ENCODE data around the gene PHAF1.
"Not testable (repeated sequence)": the region's sequence is repeated elsewhere in the genome, so short reads cannot be mapped to it uniquely, and the experiment has no call there.

PHAF1 gene

GRCh38 chr16:67105246-67105645, 4.5 kb upstream of the PHAF1 start:
- no peak for DNase-seq

- no peak for DNase-seq
These were observed 3.9 kb upstream of the PHAF1 start for GRCh38 chr16:67105881-67106280.

GRCh38 chr16:67108489-67108888, 1.3 kb upstream of the PHAF1 start:
- DNase-seq: no peak

- DNase-seq: no peak
These were observed 772 bp upstream of the PHAF1 start for GRCh38 chr16:67108931-67109406.

GRCh38 chr16:67111951-67112444, 2.3 kb downstream of the PHAF1 start:
- no peak for DNase-seq

DNA sequence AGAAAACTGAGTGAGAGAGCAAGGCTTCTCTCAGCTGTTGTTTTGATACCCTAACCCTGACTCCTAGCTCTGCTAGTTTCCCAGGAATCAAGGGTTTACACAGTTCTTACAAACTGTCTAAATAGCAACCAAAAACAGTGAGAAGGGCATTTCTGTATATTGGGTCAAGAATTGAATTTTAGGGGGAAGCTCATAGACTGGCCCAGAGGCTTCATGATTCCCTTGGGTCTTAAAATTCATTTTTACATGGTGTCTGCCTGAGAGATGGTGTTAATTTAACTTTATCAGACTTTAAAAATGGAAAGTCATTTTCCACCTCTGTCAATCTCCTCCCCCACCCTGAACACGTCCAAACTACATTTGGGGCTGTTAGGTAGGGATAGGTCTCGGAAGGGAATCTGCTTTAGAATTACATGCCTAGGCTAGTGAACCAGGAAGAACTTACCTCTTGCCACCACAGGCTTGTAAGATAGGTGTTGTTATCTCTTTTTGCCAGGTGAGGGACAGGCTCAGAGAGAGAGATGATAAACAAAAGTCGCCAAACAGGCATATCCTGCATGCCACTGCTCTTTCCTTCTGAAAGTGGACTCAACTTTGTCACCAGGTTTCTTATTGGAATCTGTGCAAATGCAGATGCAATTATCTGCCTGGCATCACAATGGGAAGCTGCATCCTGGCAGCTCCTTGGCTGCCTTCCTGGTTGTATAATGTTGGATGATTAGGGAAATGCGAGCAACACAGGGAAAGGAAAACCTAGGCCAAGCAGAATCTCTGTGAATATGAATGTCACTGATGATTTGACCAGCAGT, 3.1 kb downstream of the PHAF1 start:
- no peak for DNase-seq

DNA sequence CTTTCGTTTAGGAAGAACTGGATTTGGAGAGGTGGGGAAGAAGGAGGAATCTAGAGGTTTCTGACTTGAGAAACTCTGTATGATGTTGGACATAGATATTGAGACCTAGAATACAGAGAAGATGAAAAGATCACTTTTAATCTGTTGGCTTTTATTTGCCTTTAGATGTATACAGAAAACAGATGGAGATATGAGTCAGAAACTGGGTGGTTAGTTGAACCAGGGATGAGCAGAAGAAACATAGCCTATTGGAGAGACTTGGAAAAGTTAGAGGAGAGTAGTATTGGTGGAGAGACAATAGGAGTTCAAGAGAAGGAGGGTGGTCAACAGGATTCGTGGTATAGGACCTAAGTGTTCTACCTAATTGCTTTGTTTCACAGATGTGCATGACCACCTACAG, 5.1 kb downstream of the PHAF1 start:
- no peak for DNase-seq

DNA sequence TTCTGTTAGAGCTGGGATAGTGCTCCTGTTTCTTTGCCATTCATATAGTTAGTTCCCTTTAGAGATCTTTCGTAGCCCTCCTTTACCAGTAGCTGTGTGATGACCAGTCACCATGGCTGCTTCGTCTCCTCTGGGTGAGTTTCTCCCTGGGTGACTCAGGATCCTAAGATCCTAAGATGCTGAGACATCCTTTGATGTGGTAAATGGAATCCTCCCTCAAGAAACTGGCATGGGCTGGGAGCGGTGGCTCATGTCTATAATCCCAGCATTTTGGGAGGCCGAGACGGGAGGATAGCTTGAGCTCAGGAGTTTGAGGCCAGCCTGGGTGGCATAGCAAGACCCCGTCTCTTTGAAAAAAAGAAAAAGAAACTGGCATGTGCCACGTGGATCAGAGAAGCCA, 5.9 kb downstream of the PHAF1 start:
- no peak for DNase-seq

- no peak for DNase-seq
These were observed 6.9 kb downstream of the PHAF1 start for GRCh38 chr16:67116388-67117311.

GRCh38 chr16:67117716-67118115, 8.0 kb downstream of the PHAF1 start:
- no peak for DNase-seq

DNA sequence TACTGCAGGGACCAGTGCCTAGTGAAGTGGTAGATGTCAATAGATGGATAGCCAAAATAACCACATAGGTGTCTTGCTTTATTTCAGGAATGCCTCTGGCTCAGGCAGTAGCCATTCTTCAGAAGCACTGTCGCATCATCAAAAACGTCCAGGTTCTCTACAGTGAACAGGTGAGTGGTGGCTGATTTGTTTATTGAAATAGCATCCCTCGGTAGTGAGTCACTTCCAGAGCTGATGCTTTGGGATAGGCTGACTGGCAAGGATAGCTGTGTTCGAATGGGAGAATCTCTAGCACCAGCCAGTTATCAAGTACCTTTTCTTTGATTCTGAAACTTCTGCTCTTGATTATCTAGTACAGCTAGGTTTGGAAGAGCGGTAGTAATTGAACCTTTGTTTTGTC, 10.3 kb downstream of the PHAF1 start:
- DNase-seq: no peak

DNA sequence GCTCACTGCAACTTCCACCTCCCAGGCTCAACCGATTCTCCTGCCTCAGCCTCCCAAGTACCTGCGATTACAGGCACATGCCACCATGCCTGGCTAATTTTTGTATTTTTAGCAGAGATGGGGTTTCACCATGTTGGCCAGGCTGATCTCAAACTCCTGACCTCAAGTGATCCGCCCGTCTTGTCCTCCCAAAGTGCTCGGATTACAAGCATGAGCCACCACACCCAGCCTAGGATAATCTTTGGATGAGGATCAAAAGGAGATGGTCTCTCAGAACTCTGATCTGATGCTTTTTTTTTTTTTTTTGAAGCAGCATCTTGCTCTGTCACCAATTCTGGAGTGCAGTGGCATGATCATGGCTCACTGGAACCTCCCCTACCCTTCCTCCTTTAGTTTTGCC, 13.1 kb downstream of the PHAF1 start:
- not testable (repeated sequence) for DNase-seq

GRCh38 chr16:67128417-67128816, 18.7 kb downstream of the PHAF1 start:
- no peak for DNase-seq

DNA sequence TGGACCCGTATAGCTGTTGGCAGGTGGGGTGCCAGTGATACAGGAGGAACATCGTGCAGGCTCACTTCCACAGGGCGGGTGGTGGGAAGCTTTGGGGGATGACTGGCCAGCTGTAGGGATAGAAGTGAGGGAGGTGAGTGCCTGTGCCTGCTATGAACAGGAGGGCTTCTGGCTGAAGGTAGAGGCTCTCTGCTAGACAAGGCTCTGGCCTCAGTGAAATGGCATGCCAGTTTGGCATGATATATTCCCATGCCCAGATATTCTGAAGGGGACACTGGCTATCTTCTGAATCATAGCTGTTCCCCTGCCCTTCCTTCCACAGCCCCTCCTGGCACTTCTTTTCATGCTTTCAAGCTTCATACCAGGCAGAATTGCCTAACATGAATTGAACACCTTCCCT, 19.1 kb downstream of the PHAF1 start:
- no peak for DNase-seq

DNA sequence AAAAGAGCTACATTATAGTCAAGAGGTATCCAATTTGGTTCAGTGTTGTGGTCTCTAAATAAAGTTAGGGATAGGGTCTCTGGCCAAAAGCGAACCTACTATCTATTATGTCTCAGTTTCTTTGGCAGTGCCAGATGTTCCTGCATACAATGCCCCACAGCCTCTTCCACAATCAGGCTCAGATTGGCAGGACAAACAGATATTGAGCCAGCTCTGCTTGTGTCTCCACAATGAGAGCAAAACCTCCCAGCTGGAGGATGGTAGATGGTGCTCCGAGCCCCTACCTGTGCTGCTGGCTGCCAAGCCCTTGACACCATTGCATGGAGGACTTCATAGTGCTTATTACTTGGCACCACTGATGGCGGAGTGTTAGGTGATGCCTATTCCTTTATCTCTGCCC, 19.7 kb downstream of the PHAF1 start:
- no peak for DNase-seq

DNA sequence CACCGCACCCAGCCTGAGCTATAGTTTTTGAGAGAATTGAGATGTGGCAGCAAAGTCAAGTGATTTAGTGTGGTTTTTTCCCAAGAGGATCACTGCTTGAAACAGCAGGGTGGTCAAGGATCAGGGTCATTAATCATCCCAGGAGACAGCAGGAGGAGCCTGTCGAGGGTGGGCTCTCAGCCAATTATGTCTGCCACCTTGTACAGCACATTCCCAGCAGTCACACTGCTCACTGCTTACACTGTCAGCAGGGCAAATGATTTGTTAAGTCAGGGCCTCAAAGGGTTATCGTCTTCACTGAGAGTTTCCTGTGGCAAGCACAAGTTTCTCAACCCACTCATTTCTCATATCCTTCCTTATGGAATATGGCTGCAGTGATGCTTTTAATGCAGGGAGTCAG, 27.9 kb downstream of the PHAF1 start:
- no peak for DNase-seq

GRCh38 chr16:67141391-67141790, 31.6 kb downstream of the PHAF1 start:
- DNase-seq: no peak

GRCh38 chr16:67142342-67142741, 32.6 kb downstream of the PHAF1 start:
- no peak for DNase-seq

DNA sequence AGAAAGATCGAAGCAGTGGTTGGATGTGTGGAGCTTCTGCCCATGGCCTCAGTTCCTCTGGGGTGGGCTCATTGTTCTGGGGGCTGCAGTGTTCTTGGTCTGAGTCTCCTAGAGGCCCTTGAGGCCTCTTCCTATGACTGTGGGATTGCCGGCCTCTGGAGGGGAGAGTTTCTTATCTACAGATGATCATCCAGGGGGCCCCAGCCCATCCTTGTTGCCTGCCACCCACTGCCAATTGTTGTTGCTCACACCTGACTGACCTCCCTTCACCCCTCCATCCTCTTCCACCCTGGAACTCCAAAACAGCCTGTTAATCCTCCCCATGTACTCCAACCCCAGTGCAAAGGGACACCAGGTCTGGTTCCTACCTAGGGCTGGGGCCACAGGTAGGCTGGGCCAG, 35.2 kb downstream of the PHAF1 start:
- DNase-seq: no peak

DNA sequence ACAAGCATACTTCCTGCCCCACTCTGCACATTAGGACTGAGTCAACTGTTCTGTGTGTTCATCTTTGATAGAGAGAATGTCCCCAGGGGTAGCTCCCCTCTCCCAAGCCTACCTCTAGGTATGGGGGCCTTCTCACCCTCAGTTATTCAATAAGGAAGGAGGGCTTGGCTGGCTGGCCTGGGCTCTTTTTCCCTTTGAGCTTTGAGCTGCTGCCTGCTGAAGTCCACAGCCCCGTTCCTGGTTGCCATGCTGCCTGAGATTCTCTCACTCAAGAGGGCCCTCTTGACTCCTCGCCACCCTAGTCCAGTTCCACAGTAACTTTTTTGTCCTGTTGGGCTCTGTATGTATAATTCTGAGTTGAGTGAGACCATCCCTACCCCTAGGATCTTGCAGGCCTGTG, 36.0 kb downstream of the PHAF1 start:
- no peak for DNase-seq

GRCh38 chr16:67146523-67147357, 37.0 kb downstream of the PHAF1 start:
- no peak for DNase-seq

GRCh38 chr16:67147437-67148140, 37.8 kb downstream of the PHAF1 start:
- DNase-seq: no peak
